Renal pelvis (tissue), 4 donors: Measurements from ENCODE around the gene MBNL1. TPM values are rescaled to one million over a fixed set of nuclear protein-coding genes. Genes with fewer than 3 reads are reported as not detected.

Experiments used
- DNase-seq: peaks from one replicate; pipeline ENCODE4 v3.0.0-alpha.2; 2013
- polyA plus RNA-seq, 3 donors: library from polyadenylated mRNA; unstranded; fragments of 120-200 nt; gene quantifications; one replicate each; pipeline ENCODE4 v1.2.1, GENCODE V29; 2013; ENCODE audit not compliant: insufficient read length in 3 of 3

MBNL1 gene
- polyA plus RNA-seq, 3 donors: 45.5 to 52.1 (median 45.9) TPM

GRCh38 chr3:152244517-152244888 is 24.2 kb upstream of the MBNL1 start:
- no peak for DNase-seq

GRCh38 chr3:152245498-152246170 is 23.1 kb upstream of the MBNL1 start:
- no peak for DNase-seq

GRCh38 chr3:152251916-152252315 is 16.8 kb upstream of the MBNL1 start:
- no peak for DNase-seq

- DNase-seq: no peak
These were observed 16.0 kb upstream of the MBNL1 start for GRCh38 chr3:152252755-152253154.

GRCh38 chr3:152253514-152253913 is 15.2 kb upstream of the MBNL1 start:
- DNase-seq: no peak

GRCh38 chr3:152254041-152254440 is 14.7 kb upstream of the MBNL1 start:
- DNase-seq: no peak

GRCh38 chr3:152255290-152255689 is 13.4 kb upstream of the MBNL1 start:
- no peak for DNase-seq

GRCh38 chr3:152256851-152257562 is 11.7 kb upstream of the MBNL1 start:
- DNase-seq: no peak

GRCh38 chr3:152257563-152258035 is 11.1 kb upstream of the MBNL1 start:
- no peak for DNase-seq

- DNase-seq: no peak
These were observed 10.0 kb upstream of the MBNL1 start for GRCh38 chr3:152258448-152259393.

GRCh38 chr3:152259468-152259867 is 9.3 kb upstream of the MBNL1 start:
- no peak for DNase-seq

GRCh38 chr3:152260026-152260425 is 8.7 kb upstream of the MBNL1 start:
- no peak for DNase-seq

GRCh38 chr3:152260529-152260928 is 8.2 kb upstream of the MBNL1 start:
- no peak for DNase-seq

GRCh38 chr3:152261329-152261728 is 7.4 kb upstream of the MBNL1 start:
- no peak for DNase-seq

- no peak for DNase-seq
These were observed 5.0 kb upstream of the MBNL1 start for GRCh38 chr3:152263711-152264110.

GRCh38 chr3:152264378-152264777 is 4.4 kb upstream of the MBNL1 start:
- DNase-seq: no peak

GRCh38 chr3:152266221-152266995 is 2.3 kb upstream of the MBNL1 start:
- no peak for DNase-seq

GRCh38 chr3:152267831-152268554 is 736 bp upstream of the MBNL1 start:
- no peak for DNase-seq

- DNase-seq: peak; percentile 74
These were observed 514 bp downstream of the MBNL1 start for GRCh38 chr3:152269056-152269830.
